ENCODE measurements around the gene CSK.

DNA sequence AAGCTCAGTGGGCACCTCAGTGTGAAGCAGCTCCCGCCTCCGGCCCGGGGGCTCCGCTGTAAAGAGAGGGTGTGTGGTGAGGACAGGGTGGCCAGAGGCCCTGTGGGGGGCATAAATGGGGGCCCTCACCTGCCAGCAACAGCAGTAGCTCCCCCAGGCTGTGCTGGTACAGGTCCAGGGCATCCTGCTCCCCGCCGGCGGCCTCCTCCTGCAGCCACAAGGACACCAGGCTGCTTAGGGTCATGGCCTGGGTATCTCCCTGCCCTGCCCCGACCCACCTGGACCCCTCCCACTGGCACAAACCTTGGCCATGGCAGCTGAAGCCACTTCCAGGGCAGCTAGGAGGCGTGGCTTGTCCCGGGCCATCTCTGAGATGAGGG, 56.2 kb downstream of the CSK start:
- TF ChIP-seq, protein P1, sequence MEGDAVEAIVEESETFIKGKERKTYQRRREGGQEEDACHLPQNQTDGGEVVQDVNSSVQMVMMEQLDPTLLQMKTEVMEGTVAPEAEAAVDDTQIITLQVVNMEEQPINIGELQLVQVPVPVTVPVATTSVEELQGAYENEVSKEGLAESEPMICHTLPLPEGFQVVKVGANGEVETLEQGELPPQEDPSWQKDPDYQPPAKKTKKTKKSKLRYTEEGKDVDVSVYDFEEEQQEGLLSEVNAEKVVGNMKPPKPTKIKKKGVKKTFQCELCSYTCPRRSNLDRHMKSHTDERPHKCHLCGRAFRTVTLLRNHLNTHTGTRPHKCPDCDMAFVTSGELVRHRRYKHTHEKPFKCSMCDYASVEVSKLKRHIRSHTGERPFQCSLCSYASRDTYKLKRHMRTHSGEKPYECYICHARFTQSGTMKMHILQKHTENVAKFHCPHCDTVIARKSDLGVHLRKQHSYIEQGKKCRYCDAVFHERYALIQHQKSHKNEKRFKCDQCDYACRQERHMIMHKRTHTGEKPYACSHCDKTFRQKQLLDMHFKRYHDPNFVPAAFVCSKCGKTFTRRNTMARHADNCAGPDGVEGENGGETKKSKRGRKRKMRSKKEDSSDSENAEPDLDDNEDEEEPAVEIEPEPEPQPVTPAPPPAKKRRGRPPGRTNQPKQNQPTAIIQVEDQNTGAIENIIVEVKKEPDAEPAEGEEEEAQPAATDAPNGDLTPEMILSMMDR (IDR thresholded peaks at IDR 0.05) = no peak
- no peak for TF ChIP-seq POLR2A (IDR thresholded peaks at IDR 0.05)

Data from esophagus squamous epithelium (tissue), 4 donors.